HG03469 (cell line): ENCODE data around the gene CHMP6.

Source experiments
- ATAC-seq: cut with Tn5 transposase; IDR thresholded peaks from one replicate; pipeline ENCODE4 v1.9.1; 2021; ENCODE audit warnings: mild to moderate bottlenecking, moderate library complexity, moderate number of reproducible peaks; ENCODE audit not compliant: unreplicated experiment

CHMP6 gene

GRCh38 chr17:81042606-81043005, 51.0 kb downstream of the CHMP6 start:
- no peak for ATAC-seq

- ATAC-seq = no peak
These were observed 51.7 kb downstream of the CHMP6 start for GRCh38 chr17:81043319-81043724.

GRCh38 chr17:81043725-81044427, 52.2 kb downstream of the CHMP6 start:
- no peak for ATAC-seq

GRCh38 chr17:81044428-81044763, 52.8 kb downstream of the CHMP6 start:
- ATAC-seq = no peak

GRCh38 chr17:81044764-81045589, 53.3 kb downstream of the CHMP6 start:
- ATAC-seq = no peak

- no peak for ATAC-seq
These were observed 54.0 kb downstream of the CHMP6 start for GRCh38 chr17:81045590-81046095.

- no peak for ATAC-seq
These were observed 54.6 kb downstream of the CHMP6 start for GRCh38 chr17:81046132-81046769.

- ATAC-seq = no peak
These were observed 55.2 kb downstream of the CHMP6 start for GRCh38 chr17:81046770-81047359.

GRCh38 chr17:81048827-81049371, 57.3 kb downstream of the CHMP6 start:
- ATAC-seq = no peak

GRCh38 chr17:81049372-81049911, 57.8 kb downstream of the CHMP6 start:
- no peak for ATAC-seq
